ENCODE data around the gene ELL. TPM values are rescaled to one million over a fixed set of nuclear protein-coding genes. Genes with fewer than 3 reads are reported as not detected.

Gene ELL
- total RNA-seq, 1 experiment from 2014 or later, result 17.0 TPM

- Histone ChIP-seq H2BK15ac (ENCODE audit: low read depth, low read length) (no peak overlapping the region), H2AK5ac (ENCODE audit: insufficient read length, low read length) (no peak overlapping the region), H3K56ac (ENCODE audit: insufficient read length, low read depth, low read length) (no peak overlapping the region), H2BK5ac (ENCODE audit: insufficient read length, low read length) (no peak overlapping the region), H3K4me2 (ENCODE audit: insufficient read depth, insufficient read length, low read length) (no peak overlapping the region), H2BK20ac (ENCODE audit: low read depth, low read length, poor library complexity, severe bottlenecking) (no peak overlapping the region), H2BK120ac (ENCODE audit: low read depth, low read length, poor library complexity, severe bottlenecking) (no peak overlapping the region), H4K20me1 (ENCODE audit: control insufficient read depth, insufficient read depth, insufficient read length) (no peaks in the 10 kb centered on the region), H4K5ac (ENCODE audit: insufficient read length, low read depth, low read length) (no peak overlapping the region), H4K8ac (replicated peaks; ENCODE audit: insufficient read length, low read depth, low read length) (no peak overlapping the region), H3K23ac (ENCODE audit: insufficient read length, low read depth, low read length) (no peak overlapping the region), H3K4ac (ENCODE audit: low read depth, low read length) (no peak overlapping the region), H3K9ac (ENCODE audit: extremely low read depth, insufficient read length, low read length) (no peak overlapping the region), H3T11ph (ENCODE audit: low read length) (no peak overlapping the region), H3K23me2 (ENCODE audit: insufficient read length, low read depth, low read length, poor library complexity, severe bottlenecking) (no peaks in the 10 kb centered on the region), H2BK12ac (ENCODE audit: insufficient read length, low read depth, low read length) (no peak overlapping the region), H3K27me3 (ENCODE audit: insufficient read depth, low read length) (no peaks in the 10 kb centered on the region), H3K18ac (ENCODE audit: insufficient read length, low read depth, low read length) (no peak overlapping the region), H3K9me3 (ENCODE audit: control insufficient read depth, low read depth, low read length) (no peaks in the 10 kb centered on the region), H3K14ac (ENCODE audit: insufficient read depth, low read length) (no peak overlapping the region), H3K4me1 (ENCODE audit: insufficient read depth, low read length) (no peaks in the 10 kb centered on the region), H3K79me1 (ENCODE audit: insufficient read depth, low read depth, low read length, poor library complexity, severe bottlenecking) (no peaks in the 10 kb centered on the region), H4K91ac (ENCODE audit: insufficient read length, low read depth, low read length) (no peak overlapping the region), H3K27ac (ENCODE audit: insufficient read length, low read depth, low read length) (no peak overlapping the region), H3K79me2 (ENCODE audit: insufficient read depth, low read length) (no peaks in the 10 kb centered on the region), H2AFZ (ENCODE audit: low read length) (no peak overlapping the region)
- WGBS (ENCODE audit: extremely low coverage, insufficient read length, low lambda C conversion rate), result no CpG with 5 or more reads among the region's 5 CpGs
- H3K36me3 Mint-ChIP-seq (ENCODE audit: insufficient read depth in 1 of 3, low read depth in 3 of 3), result peaks cover 0 to 5% (median 5%) of the 10 kb centered on the region in 3 experiments; a peak in 1 of 7 replicates
- H3K4me3 Mint-ChIP-seq, result no peak overlapping the region
- no peak for TF ChIP-seq CTCF (conservative IDR thresholded peaks at IDR 0.05)
- H3K27me3 Mint-ChIP-seq (ENCODE audit: low read depth), result peaks cover 32% of the 10 kb centered on the region
- H3K27ac Mint-ChIP-seq, result no peak overlapping the region
- H3K9me3 Mint-ChIP-seq, result no peaks in the 10 kb centered on the region
- no peak for DNase-seq
- H3K4me1 Mint-ChIP-seq, result peaks cover 2 to 8% of the 10 kb centered on the region in 2 experiments; a peak in 1 of 4 replicates
These were observed 128.9 kb downstream of the ELL start for GRCh38 chr19:18392926-18393325.

Other genes with a start within 250 kb of the ELL start
- 0.39 and 0.48 TPM in 2 replicates for gene IQCN, start 247.6 kb downstream of the ELL start, total RNA-seq (2021)
- gene JUND, start 240.4 kb downstream of the ELL start, total RNA-seq (2021), result 103 and 109 TPM in 2 replicates
- 342 and 344 TPM in 2 replicates for gene LSM4, start 199.0 kb downstream of the ELL start, total RNA-seq (2021)
- gene PGPEP1, start 181.5 kb downstream of the ELL start, total RNA-seq (2021), result 61.4 and 64.8 TPM in 2 replicates
- gene GDF15, start 135.9 kb downstream of the ELL start, total RNA-seq (2021), result 5.7 and 7.0 TPM in 2 replicates
- 0.18 TPM in 1 of 2 replicates, not detected in the other for gene LRRC25, start 124.4 kb downstream of the ELL start, total RNA-seq (2021)
- 46.1 and 50.0 TPM in 2 replicates for gene SSBP4, start 102.7 kb downstream of the ELL start, total RNA-seq (2021)
- 241 and 255 TPM in 2 replicates for gene ISYNA1, start 83.9 kb downstream of the ELL start, total RNA-seq (2021)
- 308 and 310 TPM in 2 replicates for gene FKBP8, start 21.5 kb upstream of the ELL start, total RNA-seq (2021)
- 138 and 143 TPM in 2 replicates for gene KXD1, start 35.8 kb upstream of the ELL start, total RNA-seq (2021)
- 1,265 and 1,276 TPM in 2 replicates for gene UBA52, start 49.8 kb upstream of the ELL start, total RNA-seq (2021)
- 72.3 and 79.0 TPM in 2 replicates for gene REX1BD, start 66.7 kb upstream of the ELL start, total RNA-seq (2021)
- gene CRLF1, start 84.7 kb upstream of the ELL start, total RNA-seq (2021), result 13.9 and 16.2 TPM in 2 replicates
- 11.2 and 12.0 TPM in 2 replicates for gene TMEM59L, start 90.8 kb upstream of the ELL start, total RNA-seq (2021)
- gene KLHL26, start 115.0 kb upstream of the ELL start, total RNA-seq (2021), result 9.8 and 10.7 TPM in 2 replicates
- 19.0 and 19.1 TPM in 2 replicates for gene CRTC1, start 161.6 kb upstream of the ELL start, total RNA-seq (2021)